DLD1 (cell line): ENCODE data around the gene PTPRC.

Source experiments
- in situ Hi-C: cut with HindIII; loops from 2 replicates; pipeline ENCODE4 v1.10.0; 2017; ENCODE audit warnings: low sequenced_read_pairs

PTPRC gene

DNA sequence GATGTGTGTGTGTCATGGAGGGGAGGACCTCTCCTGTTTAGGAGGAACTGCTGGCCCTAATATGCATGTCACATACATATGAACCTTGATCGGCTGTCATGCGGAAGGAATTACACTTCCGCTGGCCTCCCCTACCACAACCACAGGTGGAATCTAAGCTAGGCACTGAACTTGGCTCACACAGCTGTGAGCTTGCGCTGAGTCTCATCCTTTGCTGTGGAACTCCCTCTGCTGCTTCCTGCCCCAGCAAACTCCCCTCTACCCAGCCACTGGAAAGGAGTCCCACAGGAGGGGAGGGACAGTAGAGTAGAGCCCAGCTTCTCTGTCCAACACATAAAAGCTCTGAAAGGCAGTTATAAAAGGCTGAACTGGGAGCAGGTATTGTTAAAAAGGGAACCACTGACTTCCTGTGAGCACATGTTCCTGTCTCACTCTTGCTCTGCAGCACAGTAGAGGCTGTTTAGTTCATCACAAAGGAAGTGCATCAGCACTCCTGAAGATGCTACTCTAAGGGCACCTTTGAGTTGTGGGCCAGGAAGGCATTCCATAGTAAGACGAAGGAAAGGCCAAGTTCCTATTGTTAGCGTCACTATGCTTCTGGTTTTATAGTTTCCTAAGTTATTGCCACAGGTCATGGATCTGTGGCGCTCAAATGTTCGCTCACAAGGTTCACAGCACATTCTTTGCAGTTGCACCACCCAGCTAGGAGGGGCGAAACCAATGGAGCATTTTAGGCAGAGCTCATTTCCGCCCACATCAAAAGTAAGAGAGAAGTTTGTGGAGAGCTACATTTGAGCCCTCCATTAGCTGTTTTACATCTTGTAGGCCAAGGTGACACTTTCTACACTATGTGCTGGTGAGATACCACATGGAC is 17.7 kb upstream of the PTPRC start:
- in situ Hi-C loops: no loop called here

DNA sequence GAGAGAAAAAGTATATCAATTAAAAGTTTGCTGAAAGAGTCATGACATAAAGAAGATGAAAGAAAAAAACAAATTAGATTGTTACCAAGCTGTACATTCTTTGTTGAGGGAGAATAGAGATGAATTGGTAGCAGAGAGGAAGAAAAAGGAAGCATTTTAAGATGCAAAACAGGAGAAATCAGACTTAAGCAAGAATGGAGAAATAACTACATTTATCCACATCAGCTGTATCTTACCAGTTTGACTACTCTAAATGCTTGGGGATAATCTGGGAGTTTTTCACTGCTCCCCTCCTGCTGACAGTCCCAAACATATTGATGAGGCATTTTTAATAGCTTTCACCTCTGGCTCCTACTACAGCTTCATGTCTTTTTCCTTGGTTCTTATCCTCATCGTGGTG is 16.8 kb upstream of the PTPRC start:
- in situ Hi-C loops: no loop called here

DNA sequence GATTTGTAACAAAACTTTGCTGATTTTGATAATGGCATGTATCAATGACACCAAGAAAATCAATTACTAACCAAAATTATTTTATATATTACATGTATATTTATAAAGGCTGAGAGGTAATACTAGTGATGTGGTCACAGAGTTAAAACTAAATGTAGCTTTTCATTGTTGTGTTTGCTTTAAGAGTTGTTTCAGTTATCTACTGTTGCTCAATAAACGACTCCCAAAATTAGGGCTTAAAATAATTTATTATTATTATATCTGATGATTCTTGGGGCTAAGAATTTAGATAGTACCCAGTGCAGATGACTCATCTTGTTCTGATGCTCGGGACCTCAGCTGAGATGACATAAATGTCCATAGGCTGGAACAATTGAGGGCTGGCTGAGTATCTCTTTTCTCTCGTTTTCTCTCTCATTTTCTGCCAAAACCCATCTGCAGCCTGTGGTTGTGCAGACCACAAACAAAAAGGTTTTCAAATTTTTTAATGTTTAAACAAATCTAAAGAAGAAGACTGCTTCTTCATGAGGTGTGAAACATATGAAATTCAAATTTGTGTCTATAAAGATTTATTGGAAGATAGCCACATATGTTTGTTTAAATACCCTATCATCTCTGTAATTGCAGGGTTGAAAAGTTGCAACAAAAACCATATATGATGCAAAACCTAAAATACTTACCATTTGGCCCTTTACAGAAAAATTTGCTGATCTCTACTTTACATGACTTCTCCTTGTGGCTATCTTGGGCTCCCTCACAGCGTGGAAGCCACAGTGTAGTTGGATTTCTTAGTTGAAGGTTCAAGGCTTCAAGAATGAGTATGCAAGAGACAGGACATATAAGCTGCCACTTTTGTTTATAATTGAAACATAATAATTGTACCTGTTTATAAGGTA is 14.8 kb upstream of the PTPRC start:
- in situ Hi-C loops: no loop called here

DNA sequence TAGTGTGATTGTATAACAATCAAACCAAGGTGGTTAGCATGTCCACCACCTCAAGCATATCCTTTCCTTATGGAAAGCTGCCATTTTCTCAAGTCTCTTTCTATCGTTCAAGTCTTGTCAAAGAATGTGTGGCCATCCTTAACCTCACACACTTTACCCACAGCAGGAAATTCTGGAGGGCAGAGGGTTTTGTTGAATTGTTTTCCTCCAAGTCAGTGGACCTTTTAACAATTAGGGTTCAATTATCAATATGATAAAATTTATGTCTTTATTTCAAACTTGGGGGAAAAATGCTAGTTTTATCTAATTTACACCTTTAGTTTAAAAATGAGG is 14.2 kb upstream of the PTPRC start:
- in situ Hi-C loops: no loop called here

DNA sequence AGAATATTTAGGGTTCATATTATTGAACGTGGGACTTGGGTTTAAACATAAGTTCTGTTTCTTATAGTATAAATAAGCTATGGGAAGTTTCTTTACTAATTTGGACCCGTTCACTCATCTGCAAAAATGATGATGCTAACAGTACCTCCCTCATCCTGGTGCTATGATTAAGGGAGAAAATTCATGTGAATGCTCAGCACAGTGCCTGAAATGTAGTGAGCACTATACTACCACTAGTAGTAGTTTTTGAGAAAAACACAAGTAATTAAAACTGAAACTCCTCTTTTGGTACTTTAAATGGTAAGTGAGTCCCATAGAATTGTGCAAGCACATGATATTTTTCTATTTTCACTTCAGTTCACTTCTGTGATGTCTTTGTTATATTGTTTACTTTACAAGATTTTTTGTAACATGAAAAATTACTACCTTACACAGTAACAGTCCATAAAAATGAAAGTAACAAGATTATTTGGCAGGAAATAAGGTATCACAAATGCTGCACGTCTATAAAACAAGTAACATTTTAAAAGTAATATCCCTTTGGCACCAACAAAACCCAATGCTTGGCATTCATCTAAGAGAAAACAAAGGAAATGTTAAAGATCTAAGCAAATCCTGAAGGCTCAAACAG is 11.3 kb upstream of the PTPRC start:
- in situ Hi-C loops: no loop called here

DNA sequence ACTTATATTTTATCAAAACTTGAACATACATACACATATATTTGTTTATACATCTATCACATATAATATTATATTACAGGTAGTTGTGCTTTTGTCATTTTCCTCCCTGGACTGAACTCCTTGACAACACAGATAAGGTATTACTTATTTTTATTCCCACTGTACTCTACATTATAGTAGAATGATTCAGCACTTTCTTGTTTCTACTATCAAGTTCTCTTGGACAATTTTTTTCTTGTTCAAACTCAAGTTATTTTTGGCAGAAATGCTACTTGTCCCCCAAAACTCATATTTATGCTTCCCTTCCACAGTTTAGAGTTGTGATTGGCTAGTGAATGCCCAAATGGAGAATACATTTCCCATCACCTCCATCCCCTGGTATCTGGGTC is 10.8 kb upstream of the PTPRC start:
- in situ Hi-C loops: no loop called here

DNA sequence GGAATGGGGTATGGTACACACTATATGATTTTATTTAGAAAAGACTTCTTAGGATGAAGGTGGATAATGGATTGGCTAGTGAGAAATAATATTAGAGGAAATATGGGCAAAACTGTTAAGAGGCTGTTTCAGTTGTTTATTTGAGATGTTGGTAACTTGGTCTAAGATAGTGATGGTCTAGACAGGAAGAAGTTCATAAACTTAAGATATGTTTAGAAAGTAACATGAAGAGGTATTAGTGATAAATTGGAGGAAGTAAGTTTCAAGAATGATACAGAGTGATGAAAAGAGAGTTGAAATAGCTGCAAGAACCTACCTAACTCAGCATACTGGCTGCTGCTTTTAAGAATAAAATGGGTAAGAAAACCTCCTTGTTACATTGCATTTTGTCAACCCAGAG is 9.2 kb upstream of the PTPRC start:
- in situ Hi-C loops: no loop called here

DNA sequence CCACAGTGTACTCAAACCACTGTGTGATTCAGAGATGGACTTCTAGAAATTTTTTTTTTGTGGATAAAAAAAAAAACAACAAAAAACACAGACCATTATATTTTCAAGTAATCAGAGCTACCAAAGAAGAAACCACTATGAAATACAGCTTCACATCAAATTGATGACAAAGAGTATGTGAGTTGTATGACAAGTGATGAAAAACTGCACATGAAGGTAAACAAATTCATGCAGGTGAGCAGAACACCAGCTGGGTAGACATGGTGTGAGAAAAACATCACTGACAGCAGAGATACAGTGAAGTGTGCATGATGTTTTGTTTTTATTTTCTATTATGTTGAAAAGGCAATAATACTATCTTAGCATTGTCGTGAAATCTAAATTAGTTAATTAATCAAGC is 8.0 kb upstream of the PTPRC start:
- in situ Hi-C loops: no loop called here

DNA sequence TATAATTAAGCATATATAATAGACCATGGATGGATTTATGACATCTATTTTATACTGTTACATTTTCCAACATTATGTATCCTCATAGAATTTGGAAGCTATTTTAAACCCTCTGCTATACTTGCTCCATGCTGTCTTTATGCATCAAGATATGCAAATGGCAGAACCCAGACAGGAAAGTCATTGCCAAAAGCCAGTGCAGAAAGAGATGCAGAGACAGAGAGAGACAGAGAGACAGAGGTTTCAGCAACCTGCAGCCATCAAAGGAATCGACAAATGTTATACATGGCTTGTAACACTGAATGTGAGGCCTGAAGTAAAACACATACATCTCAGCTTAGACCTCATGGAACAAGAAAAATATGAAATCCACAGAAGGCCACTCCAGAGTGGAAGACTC is 7.5 kb upstream of the PTPRC start:
- in situ Hi-C loops: no loop called here

DNA sequence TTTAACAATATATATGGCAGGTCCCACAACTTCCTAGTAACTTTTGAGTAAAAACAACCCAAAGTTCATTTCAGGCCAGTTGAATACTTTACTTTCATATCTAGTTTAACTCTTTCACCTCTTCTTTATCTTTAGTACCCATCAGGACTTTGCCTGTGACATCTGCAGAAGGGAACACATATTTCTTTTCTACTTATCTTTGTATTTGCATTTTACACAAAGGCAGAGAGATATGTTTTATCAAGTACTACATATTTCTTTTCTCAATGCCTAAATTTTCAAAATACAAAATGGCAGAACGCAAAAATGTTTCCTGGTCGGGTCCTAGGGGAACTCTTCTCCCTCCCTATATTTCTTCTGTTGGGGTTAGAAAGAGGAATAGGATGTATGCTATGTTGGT is 6.8 kb upstream of the PTPRC start:
- in situ Hi-C loops: no loop called here

DNA sequence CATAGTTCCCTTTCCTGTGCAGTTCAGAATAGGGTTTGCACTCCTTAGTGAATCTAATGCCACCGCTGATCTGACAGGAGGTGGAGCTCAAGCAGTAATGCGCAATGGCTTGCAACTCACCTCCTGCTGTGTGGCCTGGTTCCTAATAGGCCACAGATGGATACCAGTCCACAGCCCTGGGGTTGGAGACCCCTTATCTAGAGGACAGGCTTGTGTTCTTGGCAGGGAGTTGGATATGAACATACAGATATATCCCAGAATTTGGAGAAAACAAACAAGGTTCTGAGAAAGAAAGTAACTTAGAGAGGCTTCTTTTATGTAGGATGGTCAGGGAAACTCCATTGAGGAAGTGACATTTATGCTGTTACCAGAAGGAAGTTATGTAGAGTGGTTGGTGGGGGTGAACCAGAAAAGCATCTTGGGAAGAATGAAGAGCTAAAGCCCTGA is 5.1 kb upstream of the PTPRC start:
- in situ Hi-C loops: no loop called here

DNA sequence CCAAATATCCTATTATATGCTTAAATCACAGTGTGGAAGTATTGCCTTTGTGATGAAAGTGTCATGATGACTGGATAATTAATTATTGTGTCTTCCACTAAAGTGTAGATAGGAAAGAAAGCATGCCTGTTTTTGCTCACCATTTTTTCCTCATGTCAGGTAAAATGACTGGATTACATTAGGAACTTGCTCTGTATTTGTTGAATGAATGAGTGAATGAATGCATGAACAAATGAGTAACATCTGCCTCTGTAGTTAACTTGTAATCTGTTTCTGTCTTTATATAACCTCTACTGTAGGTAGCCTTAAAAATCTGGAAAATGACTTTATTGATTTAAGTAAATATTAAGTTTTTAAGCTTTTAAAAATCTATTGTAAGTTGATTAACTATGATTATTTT is 2.9 kb upstream of the PTPRC start:
- in situ Hi-C loops: no loop called here

DNA sequence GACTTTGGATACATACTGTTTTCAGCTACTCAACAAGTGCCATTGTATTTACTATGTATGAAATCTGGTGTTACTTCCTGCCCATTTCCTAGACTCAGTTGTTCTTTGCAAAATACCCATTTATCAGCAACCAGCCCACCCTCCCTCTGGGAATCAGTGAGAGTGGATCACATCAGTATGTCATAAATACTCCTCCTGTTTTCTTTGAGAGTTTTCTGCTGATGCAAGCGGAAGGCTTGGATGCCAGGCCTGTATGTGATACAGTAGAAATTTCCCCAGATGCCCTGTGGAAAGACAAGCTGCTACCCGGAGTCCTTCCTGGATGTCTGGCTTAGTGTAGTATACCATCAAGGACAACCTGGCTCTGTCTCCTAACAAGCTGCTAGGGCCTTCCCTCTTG is 2.4 kb upstream of the PTPRC start:
- in situ Hi-C loops: no loop called here

DNA sequence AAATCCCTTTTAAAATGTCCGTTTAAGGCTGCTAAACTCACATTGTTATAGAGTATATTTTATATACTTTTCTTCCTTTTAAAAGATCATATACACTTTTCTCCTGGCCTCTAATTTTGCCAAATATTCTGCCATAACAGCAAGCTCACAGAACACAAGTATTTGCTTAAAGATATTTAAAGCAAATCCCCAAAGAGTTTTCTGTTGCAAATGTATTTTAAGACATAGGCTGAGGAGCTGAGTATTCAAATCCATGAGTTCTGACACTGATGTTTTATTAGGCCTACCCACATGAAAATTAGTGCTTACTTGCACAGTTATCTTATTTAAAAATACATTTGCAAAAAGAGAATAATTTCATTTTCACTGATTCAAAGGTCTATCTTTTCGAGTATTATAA is 1.7 kb upstream of the PTPRC start:
- in situ Hi-C loops: no loop called here

DNA sequence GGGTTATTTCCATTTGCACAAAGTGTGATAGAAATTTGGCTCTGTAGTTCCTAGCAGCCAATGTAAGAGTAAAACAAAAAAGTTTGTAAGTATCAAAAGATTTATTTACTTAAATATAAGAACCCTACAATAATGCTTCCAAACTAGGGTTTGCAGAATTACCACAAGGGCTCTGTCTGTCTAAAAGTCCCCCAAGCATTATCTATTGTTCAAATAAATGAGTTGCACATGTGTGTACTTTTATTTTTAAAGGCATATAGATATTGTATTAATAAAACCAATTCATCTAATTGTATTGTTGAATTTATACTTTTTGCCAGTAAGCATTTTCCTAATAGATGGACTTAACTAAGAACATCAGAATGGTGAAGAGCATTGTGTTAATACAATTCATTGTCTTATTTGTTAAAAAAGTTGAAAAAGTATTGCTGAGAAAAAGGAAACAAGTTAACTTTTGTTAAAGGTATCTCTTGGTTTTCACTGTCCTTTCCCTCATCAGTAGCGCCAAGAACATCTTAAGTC is 863 bp upstream of the PTPRC start:
- in situ Hi-C loops: no loop called here

DNA sequence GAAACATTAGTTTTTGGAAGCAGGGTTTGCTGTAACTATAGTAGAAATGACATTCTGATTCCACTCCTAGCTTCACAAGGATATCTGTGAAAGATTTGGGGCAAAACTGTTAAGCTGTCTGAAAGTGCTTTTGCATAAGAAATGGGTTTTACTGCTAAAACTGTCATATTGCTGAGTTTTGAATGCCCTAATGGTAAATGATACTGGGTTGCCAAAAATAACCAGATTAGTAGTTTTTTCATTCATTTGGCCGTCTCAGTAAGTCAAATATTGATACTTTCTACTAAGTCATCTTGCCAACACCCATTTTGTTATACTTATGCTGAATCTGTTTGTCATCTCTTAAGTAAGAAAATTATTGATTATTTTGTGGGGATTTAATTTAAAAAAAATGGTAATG is 399 bp upstream of the PTPRC start:
- in situ Hi-C loops: no loop called here

DNA sequence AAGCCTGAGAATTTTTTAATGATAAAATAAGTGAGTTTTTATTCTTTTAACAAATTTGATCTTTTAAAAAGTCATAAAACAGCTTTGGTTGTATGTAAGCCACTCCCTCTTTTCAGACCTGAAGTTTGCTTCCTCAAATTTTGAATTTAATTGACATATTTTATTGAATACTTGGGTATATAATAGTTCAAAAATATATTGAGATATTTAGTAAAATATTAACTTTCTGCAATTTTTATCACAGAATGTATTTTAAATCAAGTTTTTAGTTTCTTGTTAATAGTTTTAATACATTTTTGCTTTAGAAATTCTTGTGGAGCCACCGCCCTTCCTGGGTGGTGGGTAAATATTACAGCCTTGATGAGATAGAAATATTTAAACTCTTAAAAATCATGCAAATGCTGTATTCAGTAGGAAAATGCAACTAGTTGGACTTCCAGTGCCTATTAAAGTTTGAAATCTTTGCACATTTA is 867 bp downstream of the PTPRC start:
- in situ Hi-C loops: no loop called here

DNA sequence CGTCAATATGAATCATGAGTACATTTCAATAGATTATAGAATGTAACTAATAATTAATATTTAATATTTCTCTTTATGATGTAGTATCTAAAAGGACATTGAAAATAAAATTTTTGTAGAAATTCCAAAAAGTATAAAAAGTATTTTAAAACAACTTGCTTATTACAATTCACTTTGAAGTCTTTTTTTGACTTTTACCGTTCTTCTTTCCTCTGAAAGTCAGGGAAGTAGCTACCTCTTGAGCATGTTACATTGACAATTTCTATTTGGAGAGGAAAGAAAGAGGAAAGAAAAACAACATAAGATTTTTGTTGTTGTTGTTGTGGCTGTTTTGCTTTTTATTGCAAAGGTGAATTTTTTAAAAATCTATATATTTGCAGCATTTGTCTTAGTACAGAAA is 1.3 kb downstream of the PTPRC start:
- in situ Hi-C loops: no loop called here

DNA sequence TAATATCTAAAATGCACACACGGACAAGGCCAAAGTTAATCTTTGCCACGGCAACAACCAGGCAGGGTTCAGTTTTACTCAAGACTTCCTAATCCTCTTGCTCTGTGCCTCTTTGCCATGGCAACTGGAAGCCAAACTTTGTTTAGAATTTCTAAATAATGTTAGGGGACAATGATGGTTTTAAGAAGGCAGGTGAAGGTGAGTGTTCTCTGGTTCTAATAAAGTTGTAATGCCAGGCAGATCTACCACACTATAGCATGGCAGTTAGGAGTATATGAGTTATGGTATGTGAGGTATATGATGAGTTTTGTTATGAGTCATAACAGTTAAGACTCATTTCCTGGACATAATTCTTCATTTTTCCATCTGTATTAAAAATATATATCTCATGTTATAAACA is 2.7 kb downstream of the PTPRC start:
- in situ Hi-C loops: no loop called here

DNA sequence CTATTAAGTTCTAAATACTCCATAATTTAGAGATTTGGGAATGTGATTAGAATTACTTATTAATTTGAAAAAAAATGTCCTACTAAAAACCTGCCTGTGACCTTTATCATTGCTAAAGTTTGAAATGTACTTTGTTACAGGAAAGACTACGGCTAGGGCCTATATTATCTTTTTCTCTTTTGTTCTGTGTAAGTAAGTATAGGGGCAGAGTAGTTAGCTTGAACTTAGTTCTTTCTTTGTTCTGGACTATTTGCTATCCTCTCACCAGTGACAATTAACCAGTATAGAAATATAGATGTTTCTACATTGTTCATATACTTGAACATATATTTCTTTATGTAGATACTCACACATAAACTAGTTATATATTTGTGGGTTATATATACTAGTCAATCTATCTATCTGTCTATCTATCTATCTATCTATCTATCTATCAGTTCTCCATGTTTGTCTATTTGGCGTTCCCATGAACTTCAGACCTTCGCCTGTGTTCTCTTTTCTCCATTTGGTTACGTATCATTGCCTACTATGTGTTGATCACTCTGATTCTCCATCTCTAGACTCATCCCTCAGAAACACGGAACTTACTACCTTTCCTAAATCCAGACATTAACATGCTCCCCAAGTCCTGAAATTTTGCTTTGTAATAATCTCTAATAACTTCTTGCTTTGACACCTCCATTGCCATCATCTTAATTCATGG is 3.3 kb downstream of the PTPRC start:
- in situ Hi-C loops: no loop called here

DNA sequence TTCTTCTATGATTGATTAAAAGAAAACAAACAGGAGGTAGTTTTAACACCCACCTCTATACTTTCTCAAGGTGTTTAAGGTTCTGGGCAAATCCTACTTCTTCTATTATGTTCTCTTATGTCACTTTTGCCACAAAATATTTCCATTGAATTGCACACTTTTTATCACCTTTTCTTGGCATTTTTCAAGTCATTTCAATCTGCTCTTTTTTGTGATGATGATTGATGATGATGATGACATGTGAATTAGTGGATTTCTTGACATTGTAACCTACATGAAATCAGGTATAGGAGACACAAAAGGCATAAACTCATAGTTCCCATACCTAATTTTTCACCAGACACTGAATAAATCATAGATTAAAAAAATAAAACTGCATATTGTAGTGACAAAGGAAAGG is 4.1 kb downstream of the PTPRC start:
- in situ Hi-C loops: no loop called here
